DMS79 treated with DMSO at 0.1 percent for 48 hours (cell line): ENCODE results near the gene RAB8A.
A peak's percentile ranks its signal among the peaks of the same experiment; 100 is the strongest.

Experiments used
- DNase-seq: peaks from one replicate; lab custom pipeline; 2025; lab: John Stamatoyannopoulos, UW

The RAB8A gene

DNA sequence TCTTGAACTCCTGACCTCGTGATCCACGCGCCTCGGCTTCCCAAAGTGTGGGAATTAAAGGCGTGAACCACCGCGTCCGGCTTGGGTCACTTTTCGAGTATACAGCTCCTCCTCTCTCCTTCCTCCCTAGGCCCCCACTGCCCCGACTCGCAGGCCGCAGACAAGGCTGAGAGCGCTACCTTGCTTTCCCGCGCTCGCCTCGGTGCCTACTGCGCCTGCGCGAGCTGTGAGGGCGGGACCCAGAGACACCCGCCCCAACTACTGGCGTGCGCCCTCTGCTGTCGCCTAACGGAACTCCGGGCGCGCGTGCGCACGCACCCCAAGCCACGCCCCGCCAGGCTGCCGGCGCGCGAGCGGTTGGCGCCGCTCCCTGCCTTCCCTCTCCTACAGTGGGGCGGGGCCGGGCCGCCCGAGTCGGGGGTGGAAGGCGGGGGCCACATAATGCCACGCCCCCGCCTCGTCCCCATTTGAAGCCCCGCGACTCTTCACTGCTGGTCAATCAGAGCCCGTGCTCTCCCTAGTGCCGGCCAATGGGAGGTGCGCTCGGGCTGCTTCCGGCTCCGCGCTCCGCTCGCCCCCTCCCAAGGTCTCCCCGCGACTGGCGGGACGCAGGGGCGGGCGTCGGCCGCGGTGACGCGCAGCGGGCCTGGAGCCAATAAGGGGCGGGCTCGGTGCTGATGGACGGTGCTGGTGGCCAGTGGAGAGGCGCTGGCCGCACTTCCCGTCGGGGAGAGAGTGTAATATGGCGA lies at the start of gene RAB8A:
RAB8A (plus strand) TSS at position 730 of the 749 bp plus-strand sequence; CDS start at position 743, 13 bp downstream.
- peak; percentile 95 for DNase-seq

GRCh38 chr19:16061943-16062342 lies 49.7 kb upstream of the RAB8A start:
- no peak for DNase-seq

GRCh38 chr19:16062789-16063188 lies 48.9 kb upstream of the RAB8A start:
- no peak for DNase-seq

DNA sequence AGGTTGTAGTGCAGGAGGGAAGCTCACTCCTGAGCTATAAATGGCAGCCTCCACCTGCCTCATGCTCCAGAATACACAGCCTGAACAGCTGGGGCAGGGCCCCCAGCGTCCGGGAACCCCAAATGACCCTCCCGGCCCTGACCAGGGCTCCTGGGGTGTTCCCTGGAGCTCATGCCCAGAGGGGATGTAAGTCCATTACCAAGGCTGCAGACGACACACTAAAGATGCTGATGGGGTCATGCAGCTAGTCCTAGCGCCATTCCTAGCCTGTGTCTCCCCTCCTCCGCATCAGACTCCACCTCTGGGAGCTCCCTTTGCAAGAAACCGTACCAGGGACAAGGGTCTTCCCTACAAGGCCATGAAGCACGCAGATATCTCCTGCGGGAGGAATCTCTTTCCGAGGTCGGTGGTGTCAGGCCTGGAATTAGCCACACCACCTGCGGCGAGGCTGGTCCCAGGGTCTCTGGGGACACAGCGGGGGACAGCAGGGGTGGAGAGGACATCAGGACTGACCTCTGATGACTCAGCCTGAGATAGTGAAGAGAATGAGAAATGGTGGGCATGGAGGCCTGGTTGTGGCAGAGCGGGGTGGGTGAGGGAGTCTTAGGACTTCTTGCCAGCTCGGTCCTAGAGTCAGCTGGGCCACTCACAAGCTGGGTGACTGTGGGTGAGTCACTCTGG lies 47.3 kb upstream of the RAB8A start:
- no peak for DNase-seq

- DNase-seq = no peak
These were observed 45.0 kb upstream of the RAB8A start for GRCh38 chr19:16066611-16067104.

- DNase-seq = no peak
These were observed 44.3 kb upstream of the RAB8A start for GRCh38 chr19:16067205-16067938.

GRCh38 chr19:16068696-16069259 lies 42.9 kb upstream of the RAB8A start:
- no peak for DNase-seq

- no peak for DNase-seq
These were observed 41.8 kb upstream of the RAB8A start for GRCh38 chr19:16069813-16070365.

GRCh38 chr19:16070366-16070990 lies 41.2 kb upstream of the RAB8A start:
- DNase-seq = no peak

DNA sequence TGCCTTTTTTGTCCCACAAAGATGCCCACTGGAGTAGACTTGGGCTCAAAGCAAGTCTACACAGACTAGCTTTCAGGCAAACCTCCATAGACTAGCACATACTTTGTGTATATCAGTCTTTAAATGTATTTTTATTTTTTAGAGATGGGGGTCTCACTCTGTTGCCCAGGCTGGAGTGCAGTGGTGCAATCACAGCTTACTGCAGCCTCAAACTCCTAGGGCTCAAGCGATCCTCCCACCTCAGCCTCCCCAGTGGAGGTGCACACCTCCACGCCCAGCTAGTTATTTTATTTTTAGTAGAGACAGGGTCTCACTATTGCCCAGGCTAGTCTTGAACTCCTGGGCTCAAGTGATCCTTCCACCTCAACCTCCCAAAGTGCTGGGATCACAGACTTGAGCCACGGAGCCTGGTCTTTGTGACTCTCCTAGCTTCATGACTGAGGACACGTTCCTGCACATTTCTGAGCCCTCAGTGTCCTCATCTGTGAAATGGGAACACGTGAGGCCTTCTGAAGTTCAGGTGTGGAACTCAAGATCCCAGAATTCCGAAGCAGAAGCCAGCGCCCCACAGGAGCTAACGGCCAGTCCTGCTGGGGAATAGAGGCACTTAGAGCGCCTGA lies 40.5 kb upstream of the RAB8A start:
- DNase-seq = no peak

GRCh38 chr19:16073481-16073880 lies 38.2 kb upstream of the RAB8A start:
- DNase-seq = no peak

DNA sequence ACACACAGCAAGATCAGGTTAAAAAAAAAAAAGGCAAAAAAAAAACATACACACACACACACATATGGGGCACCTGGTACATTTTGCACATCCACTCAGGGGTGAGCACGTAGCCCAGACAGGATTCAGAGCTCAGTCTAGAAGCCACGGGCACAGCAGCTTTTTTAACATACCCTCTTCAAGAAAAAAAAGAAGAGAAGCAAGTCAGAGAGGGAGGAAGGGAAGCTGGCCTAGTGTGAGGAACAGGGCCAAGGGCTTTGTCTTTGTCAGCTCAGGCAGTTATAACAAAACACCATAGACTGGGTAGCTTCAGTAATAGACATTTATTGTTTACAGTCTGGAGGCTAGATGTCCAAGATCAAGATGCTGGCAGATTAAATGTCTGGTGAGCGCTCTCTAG lies 37.7 kb upstream of the RAB8A start:
- no peak for DNase-seq

- no peak for DNase-seq
These were observed 37.0 kb upstream of the RAB8A start for GRCh38 chr19:16074488-16075365.

- no peak for DNase-seq
These were observed 36.1 kb upstream of the RAB8A start for GRCh38 chr19:16075430-16076153.

DNA sequence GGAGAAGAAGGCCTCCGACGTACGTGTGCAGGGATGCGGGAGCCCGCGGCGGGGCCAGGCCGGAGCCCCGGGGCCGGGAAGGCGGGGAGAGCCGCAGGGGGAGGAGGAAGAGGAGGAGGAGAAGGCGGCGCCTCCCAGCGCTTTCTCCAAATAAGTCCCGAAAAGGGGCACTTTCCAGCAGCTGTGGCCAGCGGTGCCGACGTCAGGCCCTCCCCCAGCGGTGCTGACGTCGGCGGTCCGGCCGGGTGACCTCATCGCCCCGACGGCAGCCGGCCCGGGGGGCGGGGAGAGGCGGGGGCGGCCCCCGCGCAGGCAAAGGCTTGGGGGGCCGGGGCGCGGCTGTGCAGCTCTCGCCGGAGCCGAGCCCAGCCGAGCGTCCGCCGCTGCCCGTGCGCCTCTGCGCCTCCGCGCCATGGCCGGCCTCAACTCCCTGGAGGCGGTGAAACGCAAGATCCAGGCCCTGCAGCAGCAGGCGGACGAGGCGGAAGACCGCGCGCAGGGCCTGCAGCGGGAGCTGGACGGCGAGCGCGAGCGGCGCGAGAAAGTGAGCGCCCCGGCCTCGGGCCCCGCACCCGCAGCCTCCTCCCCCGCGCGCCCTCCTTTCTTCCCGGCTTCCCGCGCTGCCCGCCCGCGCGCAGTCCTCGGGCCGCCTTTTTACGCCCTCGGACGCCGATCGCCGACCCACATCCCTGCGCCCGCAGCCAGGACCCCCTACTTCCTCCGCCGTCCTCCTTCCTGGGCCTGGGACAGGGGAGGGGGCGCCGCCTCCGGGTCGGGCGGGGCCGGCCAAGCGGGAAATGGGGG lies 35.3 kb upstream of the RAB8A start, which contains the start of gene TPM4:
TPM4 (plus strand) TSS at position 342 of the 804 bp plus-strand sequence; CDS start at position 413, 71 bp downstream.
- peak; percentile 57 for DNase-seq

DNA sequence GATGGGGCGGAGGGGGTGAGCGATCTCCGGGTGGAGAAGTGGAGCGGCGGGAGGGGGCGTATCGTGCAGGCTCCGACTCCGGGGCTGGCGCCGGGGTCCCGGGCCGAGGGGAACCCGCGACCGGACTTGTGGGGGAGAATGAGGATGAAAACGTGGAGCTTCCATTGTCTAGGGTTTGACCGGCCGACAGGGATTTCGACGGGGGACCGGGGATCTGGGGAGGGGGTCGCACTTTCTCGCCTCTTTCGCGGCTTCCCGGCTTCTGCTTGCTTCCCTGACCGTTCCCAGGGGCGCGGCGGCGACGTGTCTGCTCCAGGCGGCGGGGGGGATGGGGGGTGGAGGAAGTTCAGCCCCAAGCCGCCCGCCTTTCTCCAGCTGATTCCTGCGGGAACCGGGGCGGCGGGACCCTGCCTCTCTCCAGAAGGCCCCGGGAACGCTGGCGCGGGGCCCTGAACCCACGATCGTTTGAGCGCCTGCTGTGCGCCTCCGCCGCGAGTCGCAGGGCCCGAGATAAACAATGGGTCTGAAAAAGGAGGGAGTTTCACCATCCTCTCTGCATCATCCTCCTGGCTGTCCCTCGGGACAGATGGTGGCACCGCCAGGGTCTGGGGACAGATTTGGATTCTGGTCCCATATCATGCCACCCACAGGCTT lies 34.6 kb upstream of the RAB8A start:
- DNase-seq = peak; percentile 33

GRCh38 chr19:16077984-16078758 lies 33.5 kb upstream of the RAB8A start:
- DNase-seq = no peak
